GM19025 (cell line): ENCODE data around the gene GRID1.

Source experiments
- ATAC-seq: cut with Tn5 transposase; IDR thresholded peaks from one replicate; pipeline ENCODE4 v1.9.1; 2021; ENCODE audit warnings: mild to moderate bottlenecking, low read depth, moderate library complexity; ENCODE audit not compliant: unreplicated experiment

Gene GRID1

DNA sequence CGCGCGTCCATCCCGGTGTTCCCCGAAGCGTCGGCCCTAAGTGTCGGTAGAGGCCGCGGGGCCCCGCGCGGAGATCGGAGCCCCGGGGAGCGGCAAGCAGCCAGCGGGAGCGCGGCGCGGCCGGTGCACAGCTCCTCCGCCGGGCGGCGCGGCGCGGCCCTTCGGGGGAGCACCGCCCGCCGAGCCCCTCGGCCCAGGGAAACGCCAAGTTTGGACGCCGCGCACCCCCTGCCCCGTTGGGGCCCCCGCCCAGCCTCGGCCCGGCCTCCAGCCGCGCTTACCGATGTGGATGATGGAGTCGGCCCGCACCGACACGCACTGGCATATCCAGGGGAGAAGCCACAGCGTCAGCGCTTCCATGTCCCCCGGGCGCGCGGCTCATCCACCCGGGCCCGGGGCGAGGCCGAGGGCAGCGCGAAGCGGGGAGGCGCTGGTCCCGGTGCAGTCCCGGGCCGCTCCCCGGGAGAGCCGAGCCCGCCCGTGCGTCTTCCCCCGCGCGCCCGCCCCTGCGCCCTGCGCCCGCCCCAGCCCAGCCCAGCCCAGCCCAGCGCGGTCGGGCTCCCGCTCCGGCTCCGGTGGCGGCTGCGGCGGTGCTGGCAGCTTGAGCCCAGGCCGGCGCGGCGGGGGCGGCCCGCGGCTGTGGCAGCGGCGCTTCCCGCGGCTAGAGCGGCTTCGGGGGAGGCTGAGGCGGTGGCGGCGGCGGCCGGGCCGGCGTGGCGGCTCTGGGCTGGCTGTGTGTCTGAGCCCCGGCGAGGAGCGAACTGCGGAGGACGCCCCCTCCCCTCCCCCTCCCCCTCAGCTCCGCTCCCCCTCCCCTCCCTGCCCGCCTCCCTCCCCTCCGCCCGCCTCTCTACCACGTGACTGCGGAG is at the start of gene GRID1:
TSS of gene GRID1 (minus strand) at position 763 of the 869 bp plus-strand sequence.
- peak; percentile 26 for ATAC-seq

DNA sequence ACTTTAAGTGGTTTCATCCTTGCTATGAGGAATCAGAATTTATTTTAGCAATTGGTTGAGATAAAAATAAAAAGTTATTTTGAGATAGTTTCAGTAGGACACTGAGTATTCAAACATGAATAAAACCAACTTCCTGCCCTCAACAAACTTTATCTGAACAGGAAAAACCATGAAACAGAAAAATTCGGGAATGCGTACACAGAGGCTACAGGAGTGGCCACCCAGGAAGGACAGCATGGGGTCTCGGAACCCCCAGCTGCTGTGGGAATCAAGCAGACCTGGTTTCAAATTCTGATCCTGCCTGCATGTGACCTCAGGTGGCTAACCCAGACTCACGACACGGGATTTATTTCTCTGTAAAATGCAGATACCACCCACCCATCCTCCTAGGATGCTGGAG is 49.0 kb upstream of the GRID1 start:
- no peak for ATAC-seq

DNA sequence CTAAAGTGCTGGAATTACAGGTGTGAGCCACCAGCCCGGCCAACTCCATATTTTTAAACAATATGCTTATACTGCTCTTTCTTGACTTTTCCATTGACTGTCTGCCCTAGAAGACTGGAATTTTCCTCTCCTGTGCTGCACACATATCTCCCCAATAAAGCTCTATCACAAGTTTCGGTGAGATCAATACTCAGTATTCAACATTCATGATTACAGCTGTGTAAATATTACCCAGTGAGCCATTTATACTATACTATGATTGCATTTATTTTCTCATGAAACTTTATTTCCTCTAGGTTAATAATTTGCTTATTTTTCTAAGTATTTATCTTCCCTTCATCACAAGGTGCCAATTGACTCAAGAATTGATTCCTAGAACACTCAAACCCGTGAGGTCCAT is 48.5 kb upstream of the GRID1 start:
- ATAC-seq = no peak

DNA sequence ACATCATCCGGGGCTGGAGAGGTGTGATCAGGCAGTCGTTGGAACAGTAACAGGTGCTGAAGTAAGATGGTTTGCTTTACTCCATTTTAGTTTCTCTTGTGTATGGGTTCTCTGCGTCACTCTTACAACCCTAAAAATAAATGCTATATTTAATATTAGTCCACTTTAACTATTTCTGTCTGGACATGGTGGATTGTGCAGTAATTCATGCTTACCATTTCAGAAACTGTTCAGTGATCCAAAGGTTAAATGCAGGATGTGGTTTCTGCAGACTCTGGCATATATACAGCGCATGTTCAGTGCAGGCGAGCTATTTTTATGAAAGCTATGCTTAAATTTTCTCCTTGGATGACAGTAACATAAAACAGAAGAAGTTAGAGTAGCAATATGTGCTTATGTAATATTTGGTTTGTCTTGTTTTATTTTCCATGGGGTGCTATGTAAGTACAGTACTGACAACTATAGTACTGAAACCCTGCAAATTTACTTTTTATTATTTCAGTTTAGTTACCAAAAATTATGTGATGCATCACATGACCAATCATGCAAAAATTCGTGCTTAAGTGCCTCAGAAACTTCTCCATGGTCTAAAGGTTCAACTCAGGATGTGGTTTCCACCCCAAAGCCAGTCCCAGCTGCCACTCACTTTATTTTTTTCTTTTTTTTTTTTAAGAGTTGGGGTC is 46.6 kb upstream of the GRID1 start:
- ATAC-seq = peak; percentile 62

DNA sequence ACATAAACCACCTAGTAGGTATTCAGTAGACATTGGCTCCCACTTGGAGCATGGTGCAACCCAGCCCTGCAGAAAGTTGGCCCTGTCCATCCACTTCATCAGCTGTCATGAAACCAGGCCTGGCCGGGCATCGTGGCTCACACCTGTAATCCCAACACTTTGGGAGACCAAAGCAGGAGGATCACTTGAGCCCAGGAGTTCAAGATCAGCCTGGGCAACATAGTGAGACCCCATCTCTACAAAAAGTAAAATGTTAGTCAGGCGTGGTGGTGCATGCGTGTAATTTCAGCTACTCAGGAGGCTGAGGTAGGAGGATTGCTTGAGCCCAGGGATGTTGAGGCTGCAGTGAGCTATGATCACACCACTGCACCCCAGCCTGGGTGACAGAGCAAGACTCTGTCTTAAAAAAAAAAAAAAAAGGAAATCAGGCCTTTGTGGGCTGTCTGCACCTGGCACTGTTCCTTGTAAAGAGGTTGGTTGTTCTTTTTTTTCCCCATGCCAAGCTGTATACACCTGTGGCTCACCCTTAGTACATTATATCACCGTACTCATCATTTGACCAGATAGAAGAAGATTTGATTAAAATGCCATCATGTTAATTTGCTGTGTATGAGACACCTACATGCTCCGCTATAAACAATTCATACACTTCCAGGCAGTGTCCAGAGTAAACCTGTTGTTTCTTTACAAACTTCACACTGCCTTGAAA is 45.4 kb upstream of the GRID1 start:
- no peak for ATAC-seq

DNA sequence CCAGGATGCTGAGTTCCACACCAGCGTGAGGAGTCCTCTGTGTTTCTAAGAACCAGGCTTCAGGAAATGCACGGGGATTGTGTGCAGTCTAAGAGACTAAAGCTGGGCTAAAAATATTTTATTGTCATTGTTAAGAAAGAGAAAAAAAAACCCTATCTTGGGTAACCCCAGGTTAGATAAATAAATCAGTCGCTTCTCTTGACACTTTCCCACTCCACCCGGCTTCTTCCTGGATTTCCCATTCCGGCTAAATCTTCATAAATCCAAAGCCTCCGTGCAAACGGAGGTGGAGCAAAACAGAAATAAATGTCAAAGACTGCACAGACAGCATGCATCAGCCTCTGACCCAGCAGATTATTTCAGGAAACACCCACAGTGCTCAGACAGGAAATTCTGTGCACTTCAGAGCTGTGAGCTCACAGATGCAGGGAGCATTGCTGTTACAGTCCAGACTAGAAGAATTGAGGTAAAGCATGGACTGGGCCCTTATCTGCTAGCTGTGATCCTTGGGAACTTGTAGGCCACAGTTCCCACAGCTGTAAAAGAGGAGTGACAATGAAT is 44.8 kb upstream of the GRID1 start:
- peak; percentile 54 for ATAC-seq

DNA sequence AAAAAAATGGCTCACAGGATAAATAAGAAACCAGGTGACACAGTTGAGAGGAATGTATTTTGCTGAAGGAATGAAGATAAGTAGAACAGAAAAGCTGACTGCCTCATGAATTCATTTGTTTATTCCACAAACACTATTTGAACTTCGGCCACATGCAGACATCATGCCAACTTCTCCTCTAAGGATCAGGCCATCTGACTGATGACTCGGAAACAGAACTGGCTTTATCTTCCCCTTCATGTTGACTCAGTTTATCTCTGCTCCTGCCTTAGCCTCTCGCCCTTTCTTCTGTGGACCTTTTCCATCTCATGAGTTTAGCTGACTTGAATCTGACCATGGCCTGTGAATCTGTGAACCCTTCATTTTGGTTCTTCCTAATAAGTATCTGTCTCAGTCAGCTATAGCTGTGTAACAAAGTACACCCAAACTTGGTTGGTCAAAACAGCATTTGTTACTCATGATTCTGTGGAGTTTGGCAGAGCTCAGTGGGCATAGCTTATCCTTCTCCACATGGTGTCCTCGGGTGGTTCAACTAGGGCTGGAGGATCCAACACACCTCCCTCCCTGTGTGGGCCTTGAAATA is 44.0 kb upstream of the GRID1 start:
- ATAC-seq = no peak

DNA sequence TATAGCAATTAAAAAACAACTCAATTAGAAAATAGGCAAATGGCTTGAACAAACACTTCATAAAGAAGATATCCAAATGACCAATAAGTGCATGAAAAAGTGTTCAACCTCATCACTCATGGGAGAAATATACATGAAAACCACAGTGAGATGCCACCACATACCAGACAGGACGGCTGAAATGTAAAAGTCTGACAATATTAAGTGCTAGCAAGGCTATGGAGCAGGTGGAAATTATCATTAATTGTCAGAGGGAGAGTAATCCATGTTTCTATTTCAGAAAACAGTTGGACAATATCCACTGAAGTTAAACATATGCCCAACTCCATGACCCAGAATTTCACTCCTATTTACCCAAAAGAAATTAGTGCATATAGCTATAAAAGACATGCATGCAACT is 42.6 kb upstream of the GRID1 start:
- no peak for ATAC-seq

DNA sequence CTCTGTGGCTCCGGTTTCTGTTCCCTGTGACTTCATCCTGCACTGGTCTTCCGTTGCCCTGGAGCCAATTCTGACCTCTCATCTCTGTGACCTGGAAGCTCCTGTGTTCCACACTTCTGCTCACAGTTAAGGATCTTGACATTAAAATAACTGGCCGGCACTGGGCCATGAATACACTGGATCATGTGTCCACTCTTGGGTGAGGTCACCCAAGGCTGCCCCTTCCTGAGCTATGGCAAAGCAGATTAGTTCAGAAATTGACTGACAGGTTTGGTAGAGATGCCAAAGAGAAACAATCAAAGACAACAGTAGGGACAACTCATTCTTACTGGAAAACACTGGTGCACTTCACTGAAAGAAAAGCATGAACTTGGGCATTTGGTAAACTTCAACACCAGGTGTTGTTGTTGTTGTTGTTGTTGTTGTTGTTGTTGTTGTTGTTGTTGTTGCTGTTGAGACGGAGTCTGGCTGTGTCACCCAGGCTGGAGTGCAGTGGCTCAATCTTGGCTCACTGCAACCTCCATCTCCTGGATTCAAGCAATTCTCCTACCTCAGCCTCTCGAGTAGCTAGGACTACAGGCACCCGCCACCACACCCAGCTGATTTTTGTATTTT is 36.7 kb upstream of the GRID1 start:
- ATAC-seq = no peak

DNA sequence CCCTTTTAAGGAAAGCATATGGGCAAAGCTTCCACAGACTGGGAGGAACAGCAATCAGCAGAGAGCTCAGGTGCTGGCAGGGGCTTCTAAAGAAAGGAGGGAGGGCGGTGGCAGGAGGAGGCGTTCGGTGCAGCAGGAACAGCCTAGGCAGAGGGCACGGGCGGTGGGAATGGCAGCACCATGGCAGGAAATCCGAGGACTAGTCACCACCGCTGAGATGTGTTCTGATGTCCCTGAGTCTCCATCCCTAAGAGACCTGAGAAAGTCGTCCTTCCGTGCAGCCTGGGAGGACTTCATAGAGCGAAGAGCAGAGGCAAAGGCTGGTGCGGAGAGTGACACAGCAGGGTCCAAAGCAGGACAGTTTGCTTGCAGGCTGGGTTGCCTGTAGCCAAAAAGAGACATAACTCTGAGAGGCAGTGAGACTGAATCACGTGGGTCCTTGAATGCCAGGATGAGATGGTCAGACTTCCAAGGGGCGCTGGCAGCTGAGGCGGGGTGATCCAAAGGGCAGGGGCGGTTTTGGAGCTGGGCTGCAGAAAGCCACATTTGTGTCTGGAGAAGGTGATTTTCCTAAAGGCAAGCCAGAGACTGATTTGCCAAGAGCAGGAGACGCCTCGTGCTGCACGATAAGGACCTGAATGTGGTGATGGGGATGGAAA is 35.8 kb upstream of the GRID1 start:
- no peak for ATAC-seq

DNA sequence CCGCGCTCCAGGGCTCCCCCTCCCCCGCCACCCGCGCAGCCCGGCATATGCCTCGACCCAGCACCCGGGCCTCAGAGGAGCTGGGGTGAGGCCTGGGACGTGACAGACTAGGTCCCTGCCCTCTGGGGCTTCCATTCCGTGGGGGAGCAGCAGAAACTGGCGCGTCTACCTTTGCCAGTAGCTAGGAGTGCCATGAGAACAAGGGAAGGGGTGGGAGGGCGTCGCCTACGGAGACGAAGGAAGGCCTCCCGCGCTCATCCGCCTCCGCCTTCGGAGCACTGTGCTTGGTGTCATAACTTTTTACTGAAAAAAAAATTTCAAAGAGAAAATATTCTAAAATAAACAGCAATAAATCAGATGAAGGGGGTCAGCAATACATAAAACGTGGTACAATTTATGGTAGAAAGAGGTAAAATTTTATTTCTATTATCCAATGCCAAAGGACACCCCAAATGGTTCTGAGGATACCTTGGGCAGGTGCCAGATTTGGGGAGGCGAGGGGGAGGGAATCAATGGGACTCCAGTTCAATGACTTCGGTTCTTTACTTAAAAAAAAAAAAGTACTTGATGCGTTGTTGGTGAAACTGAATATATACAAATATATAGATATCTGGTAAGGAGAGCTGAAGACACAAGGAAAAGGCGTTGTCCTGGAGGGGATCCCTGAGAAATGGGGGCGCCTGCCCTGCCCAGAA is 35.1 kb upstream of the GRID1 start:
- no peak for ATAC-seq

DNA sequence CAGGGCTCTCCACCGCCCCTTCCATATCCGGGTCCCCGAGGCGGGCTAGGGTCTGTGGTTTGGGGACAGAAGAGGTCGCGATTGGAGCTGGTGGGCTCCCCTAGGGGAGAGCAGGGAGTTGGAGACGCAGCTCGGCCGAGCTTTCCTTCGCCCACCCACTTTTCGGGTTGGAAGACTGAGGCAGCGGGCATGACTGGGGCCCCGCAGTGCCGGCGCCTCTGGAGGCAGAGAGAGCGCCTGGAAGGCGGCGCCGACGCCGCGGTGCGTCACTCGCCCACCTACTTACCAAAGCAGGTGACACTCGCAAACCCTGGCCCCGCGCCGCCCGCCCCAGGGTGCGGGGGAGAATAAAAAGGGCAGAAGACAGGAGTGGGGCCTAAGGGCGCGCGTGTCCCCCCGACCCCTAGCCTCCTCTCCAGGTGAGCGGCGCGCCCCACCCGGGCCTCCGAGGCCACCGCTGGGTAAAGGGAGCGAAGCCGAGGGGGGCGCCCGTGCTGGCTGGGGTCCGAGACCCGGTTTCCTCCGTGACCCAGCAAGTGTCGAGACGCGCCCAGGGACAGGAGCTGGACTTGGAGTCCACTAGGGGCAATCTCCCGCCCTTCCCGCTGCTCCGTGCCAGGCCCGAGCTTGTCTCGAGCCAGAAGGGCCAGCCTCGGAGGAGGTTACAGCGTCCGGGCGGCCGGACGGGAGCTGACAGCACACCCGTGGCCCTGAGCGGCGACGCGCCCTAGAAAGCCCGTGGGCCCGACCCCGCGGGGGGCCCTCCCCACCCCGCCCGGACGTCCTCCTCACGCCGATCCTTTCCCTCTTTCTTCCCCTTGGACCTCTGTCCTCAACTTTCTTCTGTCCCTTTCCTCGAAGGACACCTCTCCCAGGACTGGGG is 34.4 kb upstream of the GRID1 start:
- peak; percentile 21 for ATAC-seq

DNA sequence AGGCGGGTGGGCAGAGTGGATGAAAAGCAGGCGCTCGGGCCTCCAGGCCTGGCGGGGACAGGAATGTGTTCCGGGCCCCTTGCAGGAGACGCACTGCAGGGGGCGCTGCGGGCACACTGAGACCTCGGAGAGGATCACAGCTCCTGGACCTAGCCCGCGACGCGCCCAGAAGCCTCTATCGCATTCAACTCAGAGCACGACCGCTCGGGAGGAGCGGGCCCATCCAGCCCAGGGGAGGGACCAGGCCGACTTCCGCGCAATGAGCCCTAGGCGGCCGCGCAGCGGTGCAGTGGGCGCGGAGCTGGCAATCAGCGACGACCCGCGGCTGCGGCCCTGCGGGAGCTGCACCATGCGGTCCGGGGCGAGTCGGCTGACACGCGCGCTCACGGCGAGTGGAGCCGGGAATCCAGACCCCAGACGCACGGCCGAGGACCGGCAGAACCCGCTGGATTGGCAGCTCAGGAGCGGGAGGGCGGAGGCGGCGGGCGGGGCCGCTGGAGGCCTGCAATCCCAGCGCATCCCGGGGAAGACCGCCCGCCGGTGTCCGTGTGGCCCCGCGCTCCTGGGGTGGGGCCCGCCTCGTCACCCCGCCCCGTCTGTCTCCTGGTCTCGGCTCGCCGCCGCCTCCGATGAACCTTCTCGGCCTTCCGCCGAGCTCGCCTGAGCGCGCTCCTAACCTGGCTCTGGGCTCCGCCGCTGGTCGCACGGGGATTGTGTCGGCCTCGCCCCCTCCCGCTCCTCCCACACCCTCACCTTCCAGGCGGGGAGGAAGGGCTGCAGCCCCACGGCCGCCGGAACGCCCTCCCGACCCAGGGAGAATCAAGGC is 33.5 kb upstream of the GRID1 start:
- peak; percentile 86 for ATAC-seq

DNA sequence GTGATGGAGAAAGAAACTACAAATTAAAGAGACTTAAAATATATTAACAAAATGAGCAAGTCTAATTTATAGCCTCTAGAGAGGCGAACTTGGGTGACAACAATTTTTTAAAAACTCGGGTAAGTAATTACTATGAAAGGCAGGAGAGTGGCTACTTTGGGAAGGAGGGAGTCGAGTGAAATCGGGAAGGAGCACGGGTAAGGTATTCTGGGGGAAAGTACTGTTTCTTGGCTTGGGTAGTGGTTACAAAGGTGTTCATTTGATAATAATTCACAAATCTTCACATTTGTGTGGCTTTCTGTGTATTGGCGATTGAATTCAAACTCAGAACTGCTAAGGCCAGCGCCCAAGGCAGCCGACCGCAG is 32.9 kb upstream of the GRID1 start:
- ATAC-seq = no peak

DNA sequence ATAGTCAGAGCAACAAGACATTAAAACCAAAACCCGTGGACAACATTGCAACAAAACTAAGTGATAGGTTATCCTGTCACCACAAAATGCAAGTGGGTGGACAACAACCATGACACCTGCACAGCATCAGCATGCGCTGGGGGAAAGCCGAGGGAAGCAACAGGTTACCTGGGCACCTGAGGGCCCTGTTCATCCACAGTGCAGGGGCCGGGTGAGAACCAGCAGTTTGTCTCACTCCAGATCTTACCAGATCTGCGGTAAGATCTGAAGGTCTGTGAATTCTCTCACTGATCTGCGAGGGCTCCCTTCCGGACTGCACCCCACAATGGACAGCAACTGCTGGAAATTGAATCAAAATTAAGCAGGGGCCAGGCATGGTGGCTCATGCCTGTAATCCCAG is 30.5 kb upstream of the GRID1 start:
- no peak for ATAC-seq

DNA sequence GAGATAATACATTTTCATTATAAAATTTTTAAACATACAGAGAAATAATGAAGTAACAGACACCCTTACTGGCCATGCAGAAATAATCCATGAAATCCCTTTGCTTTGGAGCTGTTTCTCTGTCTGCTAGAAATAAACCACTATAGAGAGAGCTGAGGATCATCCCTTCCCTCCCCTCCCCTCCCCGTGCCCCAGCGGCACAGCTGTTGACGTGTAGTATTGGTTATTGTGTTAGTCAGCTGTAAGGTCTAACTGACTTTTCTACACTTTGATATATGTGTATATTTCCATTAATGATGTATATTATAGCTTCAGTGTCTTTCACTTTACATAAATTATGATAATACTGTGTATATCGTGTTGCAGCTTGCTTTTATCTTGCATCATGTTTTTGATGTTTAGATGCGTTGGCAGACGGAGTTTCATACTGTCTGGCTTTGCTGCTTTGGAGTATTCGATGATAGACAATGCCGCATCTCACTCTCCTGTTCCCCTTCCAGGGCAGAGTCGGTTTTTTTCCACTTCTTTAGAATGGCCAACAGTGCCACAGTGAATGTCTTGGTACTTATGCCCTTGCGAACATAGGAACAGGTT is 27.4 kb upstream of the GRID1 start:
- ATAC-seq = no peak

DNA sequence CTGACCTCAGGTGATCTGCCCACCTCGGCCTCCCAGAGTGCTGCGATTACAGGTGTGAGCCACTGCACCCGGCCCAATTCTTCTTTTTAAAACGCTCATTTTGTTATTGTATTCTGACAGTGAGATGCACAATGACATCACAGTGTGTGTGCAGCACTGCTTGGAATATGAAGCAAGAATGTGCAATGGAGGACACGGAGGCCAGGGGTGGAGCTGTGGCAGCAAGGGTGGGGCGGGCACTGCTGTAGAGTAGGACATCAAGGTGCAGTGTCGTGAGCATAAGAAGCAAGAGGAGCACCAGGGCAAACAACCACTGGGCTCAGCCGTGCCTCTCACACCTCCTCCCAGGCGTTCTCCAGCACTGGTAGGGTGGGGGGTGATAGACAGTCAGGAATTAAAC is 26.8 kb upstream of the GRID1 start:
- no peak for ATAC-seq
